K562 (cell line): ENCODE results near the gene MARCKSL1. TPM values are rescaled to one million over a fixed set of nuclear protein-coding genes. Genes with fewer than 3 reads are reported as not detected.

Experiments used
- BMI1 ChIP-seq: fragments of 150-350 bp; IDR thresholded peaks from 2 replicates; pipeline ENCODE4 v1.6.1; 2014; ENCODE audit warnings: low read length
- CHD1 ChIP-seq: fragments of 200-600 bp; sonication (generic); IDR thresholded peaks from one replicate; pipeline ENCODE4 v1.6.1; 2012; ENCODE audit warnings: mild to moderate bottlenecking, moderate library complexity, low read length, inconsistent platforms
- KDM5B ChIP-seq: fragments of 200-600 bp; sonication (generic); IDR thresholded peaks from 2 replicates; pipeline ENCODE4 v1.6.1; 2012; ENCODE audit warnings: low read depth, mild to moderate bottlenecking, moderate library complexity, low read length, control low read depth, inconsistent platforms; ENCODE audit not compliant: insufficient replicate concordance
- NFE2L1 ChIP-seq: fragments of 450-650 bp; IDR thresholded peaks from 2 replicates; pipeline ENCODE4 v1.6.1; 2016; ENCODE audit warnings: missing genetic modification characterization, low read depth, mild to moderate bottlenecking, missing compliant biosample characterization, moderate library complexity, borderline replicate concordance
- NFIC ChIP-seq: fragments of 450-650 bp; IDR thresholded peaks from 2 replicates; pipeline ENCODE4 v1.6.1; 2017; ENCODE audit warnings: mild to moderate bottlenecking, inconsistent platforms
- NONO ChIP-seq, 2 experiments: fragments of 200-400 bp in 1 of 2; fragments of 450-650 bp in 1 of 2; formaldehyde crosslinking in 1 of 2; IDR thresholded peaks; 2 replicates each; pipeline ENCODE4 v1.6.1; 2017; ENCODE audit warnings: low read depth in 2 of 2, mild to moderate bottlenecking in 2 of 2, moderate library complexity in 2 of 2, low read length in 1 of 2
- POLR2A ChIP-seq: fragments of 450-650 bp; conservative IDR thresholded peaks from 2 replicates; pipeline ENCODE4 v1.6.1; 2016
- POLR2H ChIP-seq: IDR thresholded peaks from 2 replicates; pipeline ENCODE4 v1.6.1; 2016; ENCODE audit warnings: missing genetic modification characterization, low read depth, mild to moderate bottlenecking, control low read depth, missing compliant biosample characterization, moderate library complexity
- SP1 ChIP-seq: sonication (generic); formaldehyde crosslinking; IDR thresholded peaks from 2 replicates; pipeline ENCODE4 v1.8.1; 2022; ENCODE audit warnings: mild to moderate bottlenecking, missing genetic modification reagents
- SRSF7 ChIP-seq: fragments of 200-400 bp; formaldehyde crosslinking; optimal IDR thresholded peaks from 2 replicates; pipeline ENCODE3; 2017; ENCODE audit warnings: mild to moderate bottlenecking, low read depth, low read length
- ZNF282 ChIP-seq: sonication (generic); formaldehyde crosslinking; IDR thresholded peaks from 2 replicates; pipeline ENCODE4 v1.8.1; 2023; ENCODE audit warnings: missing genetic modification reagents
- polyA plus RNA-seq, 8 experiments: library from polyadenylated mRNA; depleted of rRNA in 4 of 8; stranded (reverse) in 5 of 8; unstranded in 3 of 8; fragments of >200 nt; fragmentation: Nextera tagmentation in 2 of 8; fragmentation: Illumina TruSeq in 1 of 8; extraction: Ambion mirVana in 2 of 8; extraction: Trizol in 1 of 8; gene quantifications; 2 replicates each; pipeline versions ENCODE4 v1.2.1 to v1.2.3, GENCODE V29; 2011 to 2014; ENCODE audit warnings: inconsistent platforms in 1 of 8, missing spikeins in 1 of 8
- total RNA-seq, 7 experiments: library from RNA; depleted of rRNA in 6 of 7; stranded (reverse); fragments of >200 nt in 6 of 7; fragmentation: Illumina TruSeq in 2 of 7; extraction: Trizol in 2 of 7; gene quantifications; 2 replicates each; pipeline versions ENCODE4 v1.2.1 to v1.2.3, GENCODE V29; 2011 to 2021; ENCODE audit warnings: low replicate concordance in 1 of 7
- TF ChIP-seq, protein P1 (sequence below), 2 experiments: fragments of 200-800 bp in 1 of 2; sonication (Bioruptor generic) in 1 of 2; sonication (generic) in 1 of 2; formaldehyde crosslinking in 1 of 2; IDR thresholded peaks in 1 of 2; conservative IDR thresholded peaks in 1 of 2; 2 replicates each; pipeline versions ENCODE4 v1.5.0 to v1.6.1; 2016 to 2020; ENCODE audit warnings: missing compliant biosample characterization in 1 of 2, missing genetic modification characterization in 1 of 2, missing genetic modification reagents in 1 of 2
- TF ChIP-seq, protein P2 (sequence below), 3 experiments: fragments of 200-800 bp in 1 of 3; fragments of 250-450 bp in 1 of 3; fragments of 450-650 bp in 1 of 3; sonication (Bioruptor Pico) in 1 of 3; sonication (Bioruptor generic) in 1 of 3; formaldehyde crosslinking in 1 of 3; IDR thresholded peaks; 2 replicates each; pipeline versions ENCODE4 v1.6.1 to v1.8.0; 2016 to 2022; ENCODE audit warnings: mild to moderate bottlenecking in 2 of 3, missing genetic modification characterization in 2 of 3, missing compliant biosample characterization in 1 of 3, moderate library complexity in 1 of 3
- TF ChIP-seq, protein P3 (sequence below): sonication (generic); formaldehyde crosslinking; IDR thresholded peaks from 2 replicates; pipeline ENCODE4 v1.8.0; 2023; ENCODE audit warnings: mild to moderate bottlenecking, missing genetic modification reagents
- TF ChIP-seq, protein P4 (sequence below): IDR thresholded peaks from 3 replicates; pipeline ENCODE4 v1.6.1; 2011; ENCODE audit warnings: borderline replicate concordance, mild to moderate bottlenecking; ENCODE audit not compliant: insufficient read length, insufficient read depth

Gene MARCKSL1
- total and polyA plus RNA-seq, 9 of the 15 experiments (the other 6 are each of a cell fraction or from before 2014, with no cell fraction given) = 14.7 to 325 (median 155) TPM

DNA sequence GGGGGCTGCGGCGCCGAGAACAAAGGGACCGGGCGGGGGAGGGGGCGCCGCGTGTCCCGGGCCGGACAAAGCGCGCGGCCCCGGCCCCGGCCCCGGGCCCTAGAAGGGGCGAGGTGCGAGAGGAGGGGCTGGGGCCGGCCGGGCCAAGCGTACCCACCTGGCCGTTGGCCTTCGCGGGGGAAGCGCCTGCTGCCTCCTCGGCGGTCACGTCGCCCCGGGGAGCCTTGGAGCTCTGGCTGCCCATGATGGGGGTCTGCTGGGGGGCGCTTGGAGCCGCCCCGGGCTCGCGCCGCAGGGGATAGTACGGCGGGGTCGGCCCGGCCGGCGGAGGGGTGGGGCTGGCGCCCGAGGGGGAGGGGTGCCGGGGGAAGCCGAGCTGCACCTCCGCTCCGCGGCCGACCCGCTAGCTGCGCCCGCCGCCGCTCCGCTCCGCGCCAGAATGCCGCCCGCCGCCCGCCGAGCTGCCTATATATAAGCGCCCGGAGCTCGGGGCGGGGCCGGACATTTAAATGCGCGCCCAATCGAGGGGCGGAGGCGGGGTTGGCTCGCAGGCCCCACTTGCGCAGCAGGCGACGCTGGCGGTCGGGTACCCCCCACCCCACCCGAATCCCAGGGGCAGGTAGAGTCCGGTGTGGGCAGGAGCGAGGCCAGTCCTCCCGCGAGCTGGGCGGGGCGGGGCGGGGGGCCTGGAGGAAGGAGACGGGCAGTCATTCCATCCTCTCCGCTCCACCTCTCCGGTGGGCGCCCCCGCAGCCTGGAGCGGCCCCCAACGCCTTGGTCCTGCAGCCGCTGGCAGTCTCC lies at the start of gene MARCKSL1 (continued):
- TF ChIP-seq, protein P1, sequence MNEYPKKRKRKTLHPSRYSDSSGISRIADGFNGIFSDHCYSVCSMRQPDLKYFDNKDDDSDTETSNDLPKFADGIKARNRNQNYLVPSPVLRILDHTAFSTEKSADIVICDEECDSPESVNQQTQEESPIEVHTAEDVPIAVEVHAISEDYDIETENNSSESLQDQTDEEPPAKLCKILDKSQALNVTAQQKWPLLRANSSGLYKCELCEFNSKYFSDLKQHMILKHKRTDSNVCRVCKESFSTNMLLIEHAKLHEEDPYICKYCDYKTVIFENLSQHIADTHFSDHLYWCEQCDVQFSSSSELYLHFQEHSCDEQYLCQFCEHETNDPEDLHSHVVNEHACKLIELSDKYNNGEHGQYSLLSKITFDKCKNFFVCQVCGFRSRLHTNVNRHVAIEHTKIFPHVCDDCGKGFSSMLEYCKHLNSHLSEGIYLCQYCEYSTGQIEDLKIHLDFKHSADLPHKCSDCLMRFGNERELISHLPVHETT (CRISPR knock-in tag; conservative IDR thresholded peaks at IDR 0.05 in 1 of 2, IDR thresholded peaks at IDR 0.05 in 1 of 2) = no peak
- 0 out of 2 replicates have a peak, but pooled peaks have one; percentile 70 for TF ChIP-seq ZNF282 (CRISPR knock-in tag)
- TF ChIP-seq NONO (IDR thresholded peaks at IDR 0.05; ENCODE audit: low read depth in 2 of 2, low read length in 1 of 2) = peak; percentile 29 to 100; a peak in 3 of 4 replicates
- TF ChIP-seq NFE2L1 (tag) = no peak
- peak; percentile 91 for TF ChIP-seq POLR2A
- TF ChIP-seq NFIC = peak; percentile 25; the same call in 1 of the 2 replicates
- TF ChIP-seq KDM5B = peak; percentile 98
- TF ChIP-seq, protein P2, sequence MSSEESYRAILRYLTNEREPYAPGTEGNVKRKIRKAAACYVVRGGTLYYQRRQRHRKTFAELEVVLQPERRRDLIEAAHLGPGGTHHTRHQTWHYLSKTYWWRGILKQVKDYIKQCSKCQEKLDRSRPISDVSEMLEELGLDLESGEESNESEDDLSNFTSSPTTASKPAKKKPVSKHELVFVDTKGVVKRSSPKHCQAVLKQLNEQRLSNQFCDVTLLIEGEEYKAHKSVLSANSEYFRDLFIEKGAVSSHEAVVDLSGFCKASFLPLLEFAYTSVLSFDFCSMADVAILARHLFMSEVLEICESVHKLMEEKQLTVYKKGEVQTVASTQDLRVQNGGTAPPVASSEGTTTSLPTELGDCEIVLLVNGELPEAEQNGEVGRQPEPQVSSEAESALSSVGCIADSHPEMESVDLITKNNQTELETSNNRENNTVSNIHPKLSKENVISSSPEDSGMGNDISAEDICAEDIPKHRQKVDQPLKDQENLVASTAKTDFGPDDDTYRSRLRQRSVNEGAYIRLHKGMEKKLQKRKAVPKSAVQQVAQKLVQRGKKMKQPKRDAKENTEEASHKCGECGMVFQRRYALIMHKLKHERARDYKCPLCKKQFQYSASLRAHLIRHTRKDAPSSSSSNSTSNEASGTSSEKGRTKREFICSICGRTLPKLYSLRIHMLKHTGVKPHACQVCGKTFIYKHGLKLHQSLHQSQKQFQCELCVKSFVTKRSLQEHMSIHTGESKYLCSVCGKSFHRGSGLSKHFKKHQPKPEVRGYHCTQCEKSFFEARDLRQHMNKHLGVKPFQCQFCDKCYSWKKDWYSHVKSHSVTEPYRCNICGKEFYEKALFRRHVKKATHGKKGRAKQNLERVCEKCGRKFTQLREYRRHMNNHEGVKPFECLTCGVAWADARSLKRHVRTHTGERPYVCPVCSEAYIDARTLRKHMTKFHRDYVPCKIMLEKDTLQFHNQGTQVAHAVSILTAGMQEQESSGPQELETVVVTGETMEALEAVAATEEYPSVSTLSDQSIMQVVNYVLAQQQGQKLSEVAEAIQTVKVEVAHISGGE (CRISPR knock-in tag; IDR thresholded peaks at IDR 0.05) = 0 out of 6 replicates have a peak, but pooled peaks of 1 of the 3 experiments have one; percentile 44
- TF ChIP-seq, protein P3, sequence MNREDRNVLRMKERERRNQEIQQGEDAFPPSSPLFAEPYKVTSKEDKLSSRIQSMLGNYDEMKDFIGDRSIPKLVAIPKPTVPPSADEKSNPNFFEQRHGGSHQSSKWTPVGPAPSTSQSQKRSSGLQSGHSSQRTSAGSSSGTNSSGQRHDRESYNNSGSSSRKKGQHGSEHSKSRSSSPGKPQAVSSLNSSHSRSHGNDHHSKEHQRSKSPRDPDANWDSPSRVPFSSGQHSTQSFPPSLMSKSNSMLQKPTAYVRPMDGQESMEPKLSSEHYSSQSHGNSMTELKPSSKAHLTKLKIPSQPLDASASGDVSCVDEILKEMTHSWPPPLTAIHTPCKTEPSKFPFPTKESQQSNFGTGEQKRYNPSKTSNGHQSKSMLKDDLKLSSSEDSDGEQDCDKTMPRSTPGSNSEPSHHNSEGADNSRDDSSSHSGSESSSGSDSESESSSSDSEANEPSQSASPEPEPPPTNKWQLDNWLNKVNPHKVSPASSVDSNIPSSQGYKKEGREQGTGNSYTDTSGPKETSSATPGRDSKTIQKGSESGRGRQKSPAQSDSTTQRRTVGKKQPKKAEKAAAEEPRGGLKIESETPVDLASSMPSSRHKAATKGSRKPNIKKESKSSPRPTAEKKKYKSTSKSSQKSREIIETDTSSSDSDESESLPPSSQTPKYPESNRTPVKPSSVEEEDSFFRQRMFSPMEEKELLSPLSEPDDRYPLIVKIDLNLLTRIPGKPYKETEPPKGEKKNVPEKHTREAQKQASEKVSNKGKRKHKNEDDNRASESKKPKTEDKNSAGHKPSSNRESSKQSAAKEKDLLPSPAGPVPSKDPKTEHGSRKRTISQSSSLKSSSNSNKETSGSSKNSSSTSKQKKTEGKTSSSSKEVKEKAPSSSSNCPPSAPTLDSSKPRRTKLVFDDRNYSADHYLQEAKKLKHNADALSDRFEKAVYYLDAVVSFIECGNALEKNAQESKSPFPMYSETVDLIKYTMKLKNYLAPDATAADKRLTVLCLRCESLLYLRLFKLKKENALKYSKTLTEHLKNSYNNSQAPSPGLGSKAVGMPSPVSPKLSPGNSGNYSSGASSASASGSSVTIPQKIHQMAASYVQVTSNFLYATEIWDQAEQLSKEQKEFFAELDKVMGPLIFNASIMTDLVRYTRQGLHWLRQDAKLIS = peak; percentile 91
- TF ChIP-seq, protein P4, sequence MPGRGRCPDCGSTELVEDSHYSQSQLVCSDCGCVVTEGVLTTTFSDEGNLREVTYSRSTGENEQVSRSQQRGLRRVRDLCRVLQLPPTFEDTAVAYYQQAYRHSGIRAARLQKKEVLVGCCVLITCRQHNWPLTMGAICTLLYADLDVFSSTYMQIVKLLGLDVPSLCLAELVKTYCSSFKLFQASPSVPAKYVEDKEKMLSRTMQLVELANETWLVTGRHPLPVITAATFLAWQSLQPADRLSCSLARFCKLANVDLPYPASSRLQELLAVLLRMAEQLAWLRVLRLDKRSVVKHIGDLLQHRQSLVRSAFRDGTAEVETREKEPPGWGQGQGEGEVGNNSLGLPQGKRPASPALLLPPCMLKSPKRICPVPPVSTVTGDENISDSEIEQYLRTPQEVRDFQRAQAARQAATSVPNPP = no peak
- no peak for TF ChIP-seq BMI1
- TF ChIP-seq SP1 = peak; percentile 83
- TF ChIP-seq SRSF7 = peak; percentile 66
- peak; percentile 61 for TF ChIP-seq CHD1
- peak; percentile 95 for TF ChIP-seq POLR2H (tag)
